Loucy (cell line): ENCODE data around the gene PPL.

Source experiments
- CTCF ChIP-seq: fragments of 200-600 bp; sonication (generic); conservative IDR thresholded peaks from 2 replicates; pipeline ENCODE4 v1.5.1; 2014; ENCODE audit warnings: mild to moderate bottlenecking, antibody characterized with exemption, low read length
- EZH2phosphoT487 ChIP-seq: fragments of 200-600 bp; IDR thresholded peaks from 2 replicates; pipeline ENCODE4 v1.6.1; 2018; ENCODE audit warnings: antibody characterized with exemption, mild to moderate bottlenecking, moderate library complexity, borderline replicate concordance

GRCh38 chr16:4920826-4921225 lies 16.1 kb downstream of the PPL start:
- TF ChIP-seq CTCF (no peak), EZH2phosphoT487 (no peak)
